ENCODE measurements around the gene PAQR7. TPM values are rescaled to one million over a fixed set of nuclear protein-coding genes. Genes with fewer than 3 reads are reported as not detected.

The PAQR7 gene
- total RNA-seq, 1 experiment from 2014 or later: 6.7 TPM

- TF ChIP-seq, protein P1, sequence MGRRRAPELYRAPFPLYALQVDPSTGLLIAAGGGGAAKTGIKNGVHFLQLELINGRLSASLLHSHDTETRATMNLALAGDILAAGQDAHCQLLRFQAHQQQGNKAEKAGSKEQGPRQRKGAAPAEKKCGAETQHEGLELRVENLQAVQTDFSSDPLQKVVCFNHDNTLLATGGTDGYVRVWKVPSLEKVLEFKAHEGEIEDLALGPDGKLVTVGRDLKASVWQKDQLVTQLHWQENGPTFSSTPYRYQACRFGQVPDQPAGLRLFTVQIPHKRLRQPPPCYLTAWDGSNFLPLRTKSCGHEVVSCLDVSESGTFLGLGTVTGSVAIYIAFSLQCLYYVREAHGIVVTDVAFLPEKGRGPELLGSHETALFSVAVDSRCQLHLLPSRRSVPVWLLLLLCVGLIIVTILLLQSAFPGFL (CRISPR knock-in tag; IDR thresholded peaks at IDR 0.05; ENCODE audit: borderline replicate concordance): no peak
- TF ChIP-seq ZNF317 (CRISPR knock-in tag; IDR thresholded peaks at IDR 0.05; ENCODE audit: borderline replicate concordance, low read depth): no peak
- TF ChIP-seq IRF1 (CRISPR knock-in tag; IDR thresholded peaks at IDR 0.05): no peak
- no peak for TF ChIP-seq STAT6 (CRISPR knock-in tag; conservative IDR thresholded peaks at IDR 0.05; ENCODE audit: low read depth)
- no peak for TF ChIP-seq SMAD4 (CRISPR knock-in tag; IDR thresholded peaks at IDR 0.05)
- no peak for TF ChIP-seq IRF2 (CRISPR knock-in tag; IDR thresholded peaks at IDR 0.05; ENCODE audit: borderline replicate concordance, low read depth)
- TF ChIP-seq CREB1 (CRISPR knock-in tag; IDR thresholded peaks at IDR 0.05): no peak
- no peak for TF ChIP-seq TEAD1 (CRISPR knock-in tag; IDR thresholded peaks at IDR 0.05)
- TF ChIP-seq, protein P2, sequence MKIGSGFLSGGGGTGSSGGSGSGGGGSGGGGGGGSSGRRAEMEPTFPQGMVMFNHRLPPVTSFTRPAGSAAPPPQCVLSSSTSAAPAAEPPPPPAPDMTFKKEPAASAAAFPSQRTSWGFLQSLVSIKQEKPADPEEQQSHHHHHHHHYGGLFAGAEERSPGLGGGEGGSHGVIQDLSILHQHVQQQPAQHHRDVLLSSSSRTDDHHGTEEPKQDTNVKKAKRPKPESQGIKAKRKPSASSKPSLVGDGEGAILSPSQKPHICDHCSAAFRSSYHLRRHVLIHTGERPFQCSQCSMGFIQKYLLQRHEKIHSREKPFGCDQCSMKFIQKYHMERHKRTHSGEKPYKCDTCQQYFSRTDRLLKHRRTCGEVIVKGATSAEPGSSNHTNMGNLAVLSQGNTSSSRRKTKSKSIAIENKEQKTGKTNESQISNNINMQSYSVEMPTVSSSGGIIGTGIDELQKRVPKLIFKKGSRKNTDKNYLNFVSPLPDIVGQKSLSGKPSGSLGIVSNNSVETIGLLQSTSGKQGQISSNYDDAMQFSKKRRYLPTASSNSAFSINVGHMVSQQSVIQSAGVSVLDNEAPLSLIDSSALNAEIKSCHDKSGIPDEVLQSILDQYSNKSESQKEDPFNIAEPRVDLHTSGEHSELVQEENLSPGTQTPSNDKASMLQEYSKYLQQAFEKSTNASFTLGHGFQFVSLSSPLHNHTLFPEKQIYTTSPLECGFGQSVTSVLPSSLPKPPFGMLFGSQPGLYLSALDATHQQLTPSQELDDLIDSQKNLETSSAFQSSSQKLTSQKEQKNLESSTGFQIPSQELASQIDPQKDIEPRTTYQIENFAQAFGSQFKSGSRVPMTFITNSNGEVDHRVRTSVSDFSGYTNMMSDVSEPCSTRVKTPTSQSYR (CRISPR knock-in tag; IDR thresholded peaks at IDR 0.05): no peak
Measured at GRCh38 chr1:25902462-25902861, 27.0 kb upstream of the PAQR7 start (continued).

DNA sequence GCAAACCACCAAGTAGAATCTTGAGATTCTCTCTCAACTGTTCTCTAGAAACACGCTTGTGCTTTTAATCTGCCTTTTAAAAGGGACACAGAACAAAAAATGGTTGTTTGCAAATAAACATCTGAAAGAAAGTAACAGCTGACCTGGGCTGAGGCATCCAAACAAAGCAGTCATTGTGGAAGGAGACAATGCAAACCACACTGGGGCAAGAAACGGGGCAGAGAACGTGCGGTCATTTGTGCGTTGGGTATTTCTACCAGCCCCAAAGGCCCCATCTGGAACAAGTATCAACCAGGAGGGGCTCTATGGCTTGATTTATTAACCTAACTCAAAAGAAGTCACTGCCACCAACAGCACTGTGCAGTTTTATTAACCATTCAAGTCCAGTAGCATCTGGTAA lies 24.7 kb upstream of the PAQR7 start:
- H3K9me3 Mint-ChIP-seq: no peaks in the 10 kb centered on the region
- ATAC-seq: no peak
- H3K4me1 Mint-ChIP-seq: peaks cover 20% of the 10 kb centered on the region
- no peak overlapping the region for H3K4me3 Mint-ChIP-seq
- POLR2A ChIA-PET: interaction anchor here (0.7 kb wide), 1 partner anchor 95 kb away, joined by 3 read pairs; no protein-coding TSS in a partner anchor
- no peak overlapping the region for H3K27ac Mint-ChIP-seq
- H3K27me3 Mint-ChIP-seq (ENCODE audit: low read depth): no peaks in the 10 kb centered on the region
- CTCF ChIA-PET: interaction anchor here (0.7 kb wide), 2 partner anchors 22 to 249 kb away, joined by 3 to 4 read pairs; no protein-coding TSS in a partner anchor
- DNase-seq (ENCODE audit: low spot score): no peak
- H3K36me3 Mint-ChIP-seq: peaks cover 65% of the 10 kb centered on the region
- TF ChIP-seq AR (CRISPR knock-in tag; IDR thresholded peaks at IDR 0.05) (no peak), HMGXB4 (CRISPR knock-in tag; IDR thresholded peaks at IDR 0.05) (no peak), OVOL2 (CRISPR knock-in tag; IDR thresholded peaks at IDR 0.05; ENCODE audit: borderline replicate concordance) (no peak), TEAD4 (CRISPR knock-in tag; IDR thresholded peaks at IDR 0.05) (no peak), E2F4 (CRISPR knock-in tag; IDR thresholded peaks at IDR 0.05; ENCODE audit: borderline replicate concordance, low read depth) (no peak), SMAD4 (CRISPR knock-in tag; IDR thresholded peaks at IDR 0.05) (no peak), FOXJ3 (CRISPR knock-in tag; IDR thresholded peaks at IDR 0.05; ENCODE audit: borderline replicate concordance) (no peak), PRRX2 (CRISPR knock-in tag; IDR thresholded peaks at IDR 0.05) (no peak), MXD4 (CRISPR knock-in tag; IDR thresholded peaks at IDR 0.05; ENCODE audit: borderline replicate concordance) (no peak), GRHL2 (CRISPR knock-in tag; IDR thresholded peaks at IDR 0.05; ENCODE audit: insufficient replicate concordance, severe bottlenecking) (no peak), NR3C1 (CRISPR knock-in tag; conservative IDR thresholded peaks at IDR 0.05; ENCODE audit: low read depth) (no peak), ZNF512 (CRISPR knock-in tag; IDR thresholded peaks at IDR 0.05; ENCODE audit: borderline replicate concordance) (no peak)

Data from WTC11 (cell line).